H54 (cell line): Measurements from ENCODE around the gene OR51G1.

Source experiments
- DNase-seq: peaks from one replicate; pipeline ENCODE4 v3.0.0; 2011; ENCODE audit warnings: low spot score, mixed read lengths; ENCODE audit not compliant: insufficient read length
- FAIRE-seq: peaks from 3 replicates; lab custom pipeline; 2011; peaks lifted over from hg19 to GRCh38; lab: Jason Lieb, UNC
- POLR2A ChIP-seq: IDR thresholded peaks from 2 replicates; pipeline ENCODE4 v1.6.1; 2011; ENCODE audit warnings: low read depth, mild to moderate bottlenecking, low read length

Gene OR51G1

DNA sequence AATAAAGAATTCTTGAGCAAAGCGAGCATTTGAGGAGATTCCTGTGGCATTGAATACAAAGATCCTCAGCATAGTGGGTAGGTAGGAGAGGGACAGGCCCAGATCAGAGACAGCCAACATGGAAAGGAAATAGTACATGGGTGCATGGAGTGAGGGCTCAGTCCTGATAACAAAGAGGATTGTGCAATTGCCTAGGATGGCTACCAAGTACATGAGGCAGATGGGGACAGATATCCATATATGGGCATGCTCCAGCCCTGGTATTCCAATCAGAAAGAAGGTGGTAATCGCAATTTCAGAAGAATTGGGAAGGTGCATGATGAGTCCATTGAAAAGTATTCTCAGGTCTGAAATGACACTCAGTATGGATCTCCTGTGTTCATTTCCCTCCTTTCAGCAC, 33.9 kb downstream of the OR51G1 start:
- no peak for TF ChIP-seq POLR2A
- DNase-seq (no peak), FAIRE-seq (peak; percentile 27)

DNA sequence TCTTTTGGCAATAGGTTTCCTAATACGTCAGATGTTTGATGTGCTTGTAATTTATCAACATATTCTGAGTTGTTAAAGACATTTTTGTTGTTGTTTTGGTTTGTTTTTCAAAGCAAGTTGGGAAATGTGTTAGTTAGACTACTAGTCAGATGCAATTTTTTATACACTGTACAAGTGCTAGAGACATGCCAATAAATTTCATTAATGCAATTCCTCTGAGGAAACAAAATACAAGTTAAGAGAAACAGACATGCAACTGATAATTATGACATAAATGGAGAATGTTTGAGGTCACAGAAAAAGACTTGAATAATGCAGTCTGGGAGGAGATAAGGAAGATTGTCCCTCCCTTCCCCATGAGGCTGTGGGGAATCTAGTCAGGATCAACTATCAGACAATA, 36.5 kb downstream of the OR51G1 start:
- no peak for FAIRE-seq
- no peak for TF ChIP-seq POLR2A
- no peak for DNase-seq

DNA sequence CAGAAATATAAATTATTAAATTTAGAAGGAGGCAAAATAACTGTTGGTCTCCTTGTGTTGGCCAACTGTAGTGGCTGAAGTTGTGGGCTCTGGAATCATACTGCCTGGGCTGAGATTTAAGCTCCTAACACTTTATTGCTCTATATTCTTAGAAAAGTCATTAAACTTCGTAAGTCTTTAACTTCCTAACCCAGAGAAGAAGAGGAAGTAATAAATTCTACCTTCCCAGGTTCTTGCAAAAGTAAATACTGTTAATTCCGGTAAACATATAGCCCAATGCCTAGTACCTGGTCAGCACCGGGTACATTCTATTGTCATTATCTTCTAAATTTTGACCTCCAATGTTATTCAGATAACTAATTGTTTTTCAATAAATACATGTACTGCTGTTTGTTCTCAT, 38.0 kb downstream of the OR51G1 start:
- no peak for TF ChIP-seq POLR2A
- DNase-seq: no peak
- FAIRE-seq: no peak

DNA sequence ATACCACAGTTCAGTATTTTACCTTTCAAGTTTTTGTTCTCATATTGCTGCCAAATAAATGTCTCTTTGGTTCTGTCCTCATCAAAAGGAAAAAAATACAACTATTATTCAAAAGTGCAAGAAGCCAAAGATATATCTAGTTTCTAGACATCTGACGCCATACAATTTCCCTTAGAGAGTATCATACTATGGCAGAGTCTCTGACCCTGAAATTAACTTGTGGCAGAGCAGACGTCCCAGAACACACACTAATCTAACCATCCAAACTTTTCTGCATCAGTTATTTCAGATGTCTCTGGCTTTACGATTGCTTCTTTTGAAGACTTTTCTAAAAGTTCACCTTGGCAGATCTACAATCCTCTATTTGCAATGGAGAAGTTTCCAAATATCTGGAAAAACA, 39.8 kb downstream of the OR51G1 start:
- FAIRE-seq (no peak), DNase-seq (no peak)

DNA sequence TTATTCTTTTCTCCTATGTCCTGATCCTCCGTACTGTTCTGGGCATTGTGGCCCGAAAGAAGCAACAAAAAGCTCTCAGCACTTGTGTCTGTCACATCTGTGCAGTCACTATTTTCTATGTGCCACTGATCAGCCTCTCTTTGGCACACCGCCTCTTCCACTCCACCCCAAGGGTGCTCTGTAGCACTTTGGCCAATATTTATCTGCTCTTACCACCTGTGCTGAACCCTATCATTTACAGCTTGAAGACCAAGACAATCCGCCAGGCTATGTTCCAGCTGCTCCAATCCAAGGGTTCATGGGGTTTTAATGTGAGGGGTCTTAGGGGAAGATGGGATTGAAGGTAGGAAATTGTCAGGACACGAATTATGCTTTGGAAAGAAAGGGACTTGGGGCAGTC, 41.6 kb downstream of the OR51G1 start:
- FAIRE-seq (no peak), DNase-seq (no peak)
- TF ChIP-seq POLR2A: no peak

More for the DNA sequence above, 39.8 kb downstream of the OR51G1 start:
- TF ChIP-seq POLR2A: no peak

DNA sequence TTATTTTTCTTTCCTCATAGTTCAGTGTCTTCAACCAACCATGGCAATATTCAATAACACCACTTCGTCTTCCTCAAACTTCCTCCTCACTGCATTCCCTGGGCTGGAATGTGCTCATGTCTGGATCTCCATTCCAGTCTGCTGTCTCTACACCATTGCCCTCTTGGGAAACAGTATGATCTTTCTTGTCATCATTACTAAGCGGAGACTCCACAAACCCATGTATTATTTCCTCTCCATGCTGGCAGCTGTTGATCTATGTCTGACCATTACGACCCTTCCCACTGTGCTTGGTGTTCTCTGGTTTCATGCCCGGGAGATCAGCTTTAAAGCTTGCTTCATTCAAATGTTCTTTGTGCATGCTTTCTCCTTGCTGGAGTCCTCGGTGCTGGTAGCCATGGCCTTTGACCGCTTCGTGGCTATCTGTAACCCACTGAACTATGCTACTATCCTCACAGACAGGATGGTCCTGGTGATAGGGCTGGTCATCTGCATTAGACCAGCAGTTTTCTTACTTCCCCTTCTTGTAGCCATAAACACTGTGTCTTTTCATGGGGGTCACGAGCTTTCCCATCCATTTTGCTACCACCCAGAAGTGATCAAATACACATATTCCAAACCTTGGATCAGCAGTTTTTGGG, 42.2 kb downstream of the OR51G1 start, which contains the start of gene OR51T1:
Gene OR51T1 (plus strand): TSS at position 41 of the 641 bp plus-strand sequence. CDS start 0 bp downstream, at position 41.
- no peak for FAIRE-seq
- DNase-seq: no peak
- TF ChIP-seq POLR2A: no peak

DNA sequence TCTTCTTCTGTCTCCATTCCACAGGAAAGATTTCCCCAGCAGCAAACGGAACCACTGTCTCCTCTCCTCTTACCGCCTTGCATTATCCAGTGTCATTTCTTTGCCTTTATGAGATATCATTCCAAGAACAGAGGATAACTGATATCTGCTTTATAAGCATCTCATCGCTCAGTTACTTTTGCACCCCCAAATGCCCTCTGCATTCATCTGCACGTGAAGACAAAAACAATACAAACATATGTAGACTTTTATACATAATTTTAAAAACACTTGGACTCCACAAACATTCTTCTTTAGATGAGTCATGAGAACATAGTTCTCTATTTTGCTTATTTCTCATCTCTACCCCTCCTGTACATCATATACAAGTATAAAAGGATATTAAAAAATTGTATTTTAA, 43.0 kb downstream of the OR51G1 start:
- FAIRE-seq (no peak), DNase-seq (no peak)
- TF ChIP-seq POLR2A: no peak
